Epithelial cell of umbilical artery (primary cell): Measurements from ENCODE around the gene CCDC158. TPM values are rescaled to one million over a fixed set of nuclear protein-coding genes. Genes with fewer than 3 reads are reported as not detected.

Experiments
- total RNA-seq: library from RNA; depleted of rRNA; stranded (reverse); fragments of >200 nt; gene quantifications from 2 replicates; pipeline ENCODE4 v1.2.3, GENCODE V29; 2014

CCDC158 gene
- under 0.01 TPM in 1 of 2 replicates, not detected in the other for total RNA-seq

DNA sequence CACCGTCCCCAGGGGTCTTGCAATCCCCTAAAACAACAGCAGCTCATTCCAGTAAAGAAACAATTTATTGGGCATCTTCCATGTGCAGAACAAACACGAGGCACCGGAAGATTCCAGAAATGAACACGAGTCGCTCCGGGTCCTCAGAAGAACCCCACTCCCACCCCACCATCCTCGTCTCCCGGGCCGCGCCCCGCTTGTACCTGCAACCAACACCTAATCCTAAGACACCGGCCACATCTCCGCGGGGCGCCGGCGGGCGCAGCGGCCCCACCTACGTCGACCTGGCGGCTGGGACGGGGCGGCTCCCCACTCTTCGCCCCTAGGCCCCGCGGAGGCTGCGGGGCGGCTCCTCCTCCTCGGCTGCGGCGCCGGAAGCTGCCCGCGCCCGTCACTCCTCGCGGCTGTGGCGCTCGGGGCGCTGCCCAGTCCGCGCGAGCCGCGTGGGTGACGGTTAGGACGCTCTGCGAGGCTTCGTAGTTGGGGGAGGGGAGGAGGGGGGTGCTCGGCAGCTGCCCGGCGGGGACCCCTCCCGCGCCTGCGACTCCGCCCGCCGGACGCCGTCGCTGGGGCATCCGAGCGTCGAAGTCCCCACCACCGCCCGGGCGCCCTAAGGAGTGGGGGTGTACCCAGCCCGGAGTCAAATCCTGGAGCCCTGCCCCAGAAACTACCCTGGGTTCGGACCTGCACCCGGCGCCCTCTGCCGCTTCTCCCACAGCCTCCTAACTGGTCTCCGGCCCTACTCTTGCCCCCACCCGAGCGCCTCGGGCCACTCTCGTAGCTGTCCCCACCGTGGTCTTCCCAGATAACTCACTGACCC lies at the start of gene CCDC158:
CCDC158 (minus strand) TSS at position 380 of the 820 bp plus-strand sequence. CDS start 17,934 bp downstream, outside the sequence.

DNA sequence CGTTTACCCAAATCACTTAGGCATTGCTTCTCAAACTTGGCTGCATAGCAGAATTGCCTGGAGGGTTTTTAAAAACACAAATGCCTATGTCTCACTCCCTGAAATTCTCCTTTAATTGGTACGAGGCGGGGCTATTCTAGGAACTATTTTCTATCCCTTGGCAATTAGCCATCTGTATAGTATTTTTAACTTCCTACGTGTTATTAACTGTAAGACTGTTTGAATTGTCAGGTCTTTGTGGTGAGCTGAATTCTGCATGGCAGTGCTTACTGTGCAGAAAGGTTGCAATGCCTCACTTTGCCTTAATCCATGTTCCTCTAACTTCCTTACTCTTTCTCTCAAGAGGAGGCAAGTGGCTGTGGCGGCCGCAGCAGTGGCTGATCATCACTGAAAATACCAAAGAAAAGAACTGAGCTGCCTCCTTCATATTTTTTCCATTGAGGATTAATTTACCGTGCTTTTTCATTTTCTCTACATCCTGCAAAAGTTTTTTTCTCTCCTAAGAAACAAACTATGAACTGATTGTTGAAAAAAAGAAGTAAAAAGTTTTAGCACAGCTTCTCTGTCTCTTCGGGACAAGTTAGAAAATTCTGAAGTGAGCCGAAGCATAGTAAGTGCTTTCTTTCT lies 14.1 kb upstream of the CCDC158 start, which contains the start of gene SHROOM3:
SHROOM3 (plus strand) TSS at position 329 of the 627 bp plus-strand sequence. CDS start 824 bp downstream, outside the sequence.

DNA sequence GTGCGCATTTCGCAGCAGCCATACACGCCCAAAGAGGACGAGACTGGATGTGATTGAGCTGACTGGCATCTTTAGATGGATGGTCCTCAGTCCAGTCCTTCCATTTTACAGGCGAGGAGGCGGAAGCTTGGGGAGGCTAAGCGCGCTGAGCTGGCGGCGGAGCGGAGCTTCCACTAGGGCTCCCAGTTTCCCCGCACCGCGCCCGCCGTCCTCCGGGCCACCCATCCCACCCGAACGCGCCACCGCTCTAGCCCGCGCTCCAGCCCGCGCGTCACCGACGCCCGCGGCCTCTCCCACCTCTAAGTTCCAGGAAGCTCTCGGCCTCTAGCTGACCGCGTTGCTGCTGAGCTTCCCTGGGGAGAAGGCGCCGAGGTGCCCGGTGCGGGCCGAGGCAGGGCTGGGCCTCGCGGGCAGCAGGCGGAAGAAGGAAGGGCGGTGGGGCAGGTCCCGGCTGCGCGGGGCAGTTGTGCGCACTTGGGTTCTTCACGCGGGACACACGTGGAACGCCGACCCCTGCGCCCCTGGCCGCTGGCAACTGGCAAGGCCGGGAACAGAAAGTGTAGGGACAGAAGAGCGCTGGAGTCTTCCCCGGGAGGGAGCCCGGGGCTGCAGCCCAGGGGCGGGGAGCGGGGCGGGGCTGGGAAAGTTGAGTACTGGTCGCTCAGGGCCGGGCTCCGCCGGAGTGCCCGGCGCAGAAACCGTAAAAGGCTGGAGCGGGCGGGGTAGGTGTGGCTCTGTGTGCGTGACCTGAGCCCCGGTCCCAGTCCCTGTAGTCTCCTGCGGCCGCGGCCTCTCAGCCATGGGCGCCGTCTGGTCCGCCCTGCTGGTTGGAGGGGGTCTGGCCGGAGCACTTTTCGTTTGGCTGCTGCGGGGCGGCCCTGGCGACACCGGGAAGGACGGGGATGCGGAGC lies 114.7 kb downstream of the CCDC158 start, which contains the start of gene STBD1:
STBD1 (plus strand) TSS at position 763 of the 911 bp plus-strand sequence; CDS start at position 800, 37 bp downstream.

Other genes starting within 250 kb of the CCDC158 start
- 139 and 167 TPM in 2 replicates for gene SCARB2, start 207.3 kb downstream of the CCDC158 start, total RNA-seq
- 0.30 TPM in 1 of 2 replicates, not detected in the other for gene FAM47E, start 169.4 kb downstream of the CCDC158 start, total RNA-seq
- gene STBD1, start 114.4 kb downstream of the CCDC158 start, total RNA-seq: 1.7 and 1.9 TPM in 2 replicates
- gene SHROOM3, start 14.1 kb upstream of the CCDC158 start, total RNA-seq: 2.6 and 3.6 TPM in 2 replicates